ENCODE measurements around the gene SYMPK.

DNA sequence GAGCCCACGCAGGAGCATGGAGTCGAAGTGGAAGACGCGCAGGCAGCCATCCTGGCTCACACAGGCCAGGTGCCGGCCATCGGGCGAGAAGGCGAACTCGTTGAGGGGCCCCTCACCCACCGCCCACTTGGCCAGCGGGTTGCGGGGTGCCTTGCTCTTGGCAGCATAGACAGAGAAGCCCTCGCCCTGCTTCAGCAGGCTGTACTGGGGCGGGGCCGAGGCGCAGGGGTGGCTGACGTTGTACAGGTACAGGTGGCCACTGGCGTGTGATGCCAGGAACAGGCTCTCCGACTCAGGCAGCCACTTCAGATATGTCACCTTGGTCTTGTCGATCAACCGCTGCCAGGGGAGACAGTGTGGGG lies 76.4 kb downstream of the SYMPK start:
- TF ChIP-seq POLR2A (IDR thresholded peaks at IDR 0.05) (no peak), EP300 (IDR thresholded peaks at IDR 0.05) (no peak)
- TF ChIP-seq, protein P1, sequence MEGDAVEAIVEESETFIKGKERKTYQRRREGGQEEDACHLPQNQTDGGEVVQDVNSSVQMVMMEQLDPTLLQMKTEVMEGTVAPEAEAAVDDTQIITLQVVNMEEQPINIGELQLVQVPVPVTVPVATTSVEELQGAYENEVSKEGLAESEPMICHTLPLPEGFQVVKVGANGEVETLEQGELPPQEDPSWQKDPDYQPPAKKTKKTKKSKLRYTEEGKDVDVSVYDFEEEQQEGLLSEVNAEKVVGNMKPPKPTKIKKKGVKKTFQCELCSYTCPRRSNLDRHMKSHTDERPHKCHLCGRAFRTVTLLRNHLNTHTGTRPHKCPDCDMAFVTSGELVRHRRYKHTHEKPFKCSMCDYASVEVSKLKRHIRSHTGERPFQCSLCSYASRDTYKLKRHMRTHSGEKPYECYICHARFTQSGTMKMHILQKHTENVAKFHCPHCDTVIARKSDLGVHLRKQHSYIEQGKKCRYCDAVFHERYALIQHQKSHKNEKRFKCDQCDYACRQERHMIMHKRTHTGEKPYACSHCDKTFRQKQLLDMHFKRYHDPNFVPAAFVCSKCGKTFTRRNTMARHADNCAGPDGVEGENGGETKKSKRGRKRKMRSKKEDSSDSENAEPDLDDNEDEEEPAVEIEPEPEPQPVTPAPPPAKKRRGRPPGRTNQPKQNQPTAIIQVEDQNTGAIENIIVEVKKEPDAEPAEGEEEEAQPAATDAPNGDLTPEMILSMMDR (IDR thresholded peaks at IDR 0.05) = no peak

All from ovary (tissue), 3 donors.